Neural cell (in vitro differentiated cells): Measurements from ENCODE around the gene REEP1. TPM values are rescaled to one million over a fixed set of nuclear protein-coding genes. Genes with fewer than 3 reads are reported as not detected.

ENCODE experiments used
- H2AFZ ChIP-seq: fragments of 200-600, 300-800 bp; sonication (generic), shearing (Covaris generic); 2 replicates; pipeline ENCODE4 v1.6.0; 2014; ENCODE audit warnings: low read depth, mild to moderate bottlenecking, antibody characterized with exemption, low read length, moderate library complexity
- H3F3A ChIP-seq: fragments of 200-600 bp; shearing (Covaris generic); 2 replicates; pipeline ENCODE4 v1.6.1; 2016; ENCODE audit warnings: mild to moderate bottlenecking, moderate library complexity, mixed read lengths, antibody characterized with exemption, low read length; ENCODE audit not compliant: insufficient read depth, poor library complexity, severe bottlenecking
- H3K27ac ChIP-seq: fragments of 200-600, 300-800 bp; sonication (generic), shearing (Covaris generic); 2 replicates; pipeline ENCODE4 v1.5.1; 2014; ENCODE audit warnings: mild to moderate bottlenecking, low read length, moderate library complexity
- H3K27me3 ChIP-seq: fragments of 300-800, 200-600 bp; sonication (generic), shearing (Covaris generic); 2 replicates; pipeline ENCODE4 v1.6.0; 2014; ENCODE audit warnings: mild to moderate bottlenecking, low read depth, low read length, moderate library complexity; ENCODE audit not compliant: insufficient read depth
- H3K36me3 ChIP-seq: fragments of 300-800, 200-600 bp; sonication (generic), shearing (Covaris generic); 2 replicates; pipeline ENCODE4 v1.5.1; 2014; ENCODE audit warnings: mild to moderate bottlenecking, antibody characterized with exemption, low read length, moderate library complexity; ENCODE audit not compliant: insufficient read depth
- H3K4me2 ChIP-seq: fragments of 300-800, 200-600 bp; sonication (generic), shearing (Covaris generic); 2 replicates; pipeline ENCODE4 v1.6.0; 2014; ENCODE audit warnings: mild to moderate bottlenecking, low read length
- H3K4me3 ChIP-seq: fragments of 300-800, 200-600 bp; sonication (generic), shearing (Covaris generic); 2 replicates; pipeline ENCODE4 v1.5.1; 2014; ENCODE audit warnings: mild to moderate bottlenecking, low read length, moderate library complexity
- H3K79me2 ChIP-seq: fragments of 200-600 bp; shearing (Covaris generic); replicated peaks from 2 replicates; pipeline ENCODE4 v1.6.0; 2014; ENCODE audit warnings: mild to moderate bottlenecking, low read length, moderate library complexity; ENCODE audit not compliant: insufficient read depth
- H3K9ac ChIP-seq: fragments of 300-800, 200-600 bp; sonication (generic), shearing (Covaris generic); 2 replicates; pipeline ENCODE4 v1.6.1; 2016; ENCODE audit warnings: mild to moderate bottlenecking, low read length, mixed read lengths
- H3K9me2 ChIP-seq: fragments of 200-600 bp; shearing (Covaris generic); 2 replicates; pipeline ENCODE4 v1.6.1; 2016; ENCODE audit warnings: mild to moderate bottlenecking, low read length, mixed read lengths; ENCODE audit not compliant: insufficient read depth
- H3K9me3 ChIP-seq: fragments of 200-600, 300-800 bp; sonication (generic), shearing (Covaris generic); 2 replicates; pipeline ENCODE4 v1.6.1; 2016; ENCODE audit warnings: mild to moderate bottlenecking, mixed run types, low read length, moderate library complexity, mixed read lengths
- H4K20me1 ChIP-seq: fragments of 200-600 bp; shearing (Covaris generic); 2 replicates; pipeline ENCODE4 v1.6.1; 2016; ENCODE audit warnings: mild to moderate bottlenecking, mixed run types; ENCODE audit not compliant: insufficient read depth
- EP300 ChIP-seq: fragments of 450-650 bp; conservative IDR thresholded peaks from 2 replicates; pipeline ENCODE4 v1.6.1; 2014; ENCODE audit warnings: antibody characterized with exemption, mild to moderate bottlenecking, moderate library complexity; ENCODE audit not compliant: poor library complexity, severe bottlenecking
- EZH2 ChIP-seq: fragments of 200-600, 300-800 bp; shearing (Covaris generic), sonication (generic); IDR thresholded peaks from 2 replicates; pipeline ENCODE4 v1.6.1; 2014; ENCODE audit warnings: antibody characterized with exemption, low read length, borderline replicate concordance, mild to moderate bottlenecking; ENCODE audit not compliant: insufficient read depth, poor library complexity, severe bottlenecking
- MXI1 ChIP-seq: fragments of 450-650 bp; conservative IDR thresholded peaks from 2 replicates; pipeline ENCODE4 v1.6.1; 2014; ENCODE audit warnings: antibody characterized with exemption, mild to moderate bottlenecking; ENCODE audit not compliant: poor library complexity, severe bottlenecking
- POLR2AphosphoS5 ChIP-seq: IDR thresholded peaks from 2 replicates; pipeline ENCODE4 v1.6.1; 2012
- RAD21 ChIP-seq: fragments of 450-650 bp; conservative IDR thresholded peaks from 2 replicates; pipeline ENCODE4 v1.6.1; 2014; ENCODE audit warnings: antibody characterized with exemption, mild to moderate bottlenecking, moderate library complexity
- REST ChIP-seq: IDR thresholded peaks from 2 replicates; pipeline ENCODE4 v1.6.1; 2012; ENCODE audit warnings: borderline replicate concordance
- SMC3 ChIP-seq: fragments of 450-650 bp; conservative IDR thresholded peaks from 2 replicates; pipeline ENCODE4 v1.6.1; 2014; ENCODE audit warnings: antibody characterized with exemption, mild to moderate bottlenecking, moderate library complexity; ENCODE audit not compliant: poor library complexity
- TAF1 ChIP-seq: IDR thresholded peaks from 2 replicates; pipeline ENCODE4 v1.6.1; 2012; ENCODE audit warnings: low read depth
- polyA plus RNA-seq: library from polyadenylated mRNA; depleted of rRNA; stranded (reverse); fragments of >200 nt; gene quantifications from 2 replicates; pipeline ENCODE4 v1.2.3, GENCODE V29; 2014
- TF ChIP-seq, protein P1 (sequence below): fragments of 450-650 bp; IDR thresholded peaks from 2 replicates; pipeline ENCODE4 v1.5.1; 2014; ENCODE audit warnings: antibody characterized with exemption, mild to moderate bottlenecking, moderate library complexity; ENCODE audit not compliant: poor library complexity, severe bottlenecking

Gene REEP1
- polyA plus RNA-seq, 1 donor from 2014 or later: 121 TPM

GRCh38 chr2:86204458-86204857 is 133.0 kb downstream of the REEP1 start:
- Histone ChIP-seq H3K36me3 (no peaks in the 10 kb centered on the region), H3F3A (no peaks in the 10 kb centered on the region)
- TF ChIP-seq, protein P1, sequence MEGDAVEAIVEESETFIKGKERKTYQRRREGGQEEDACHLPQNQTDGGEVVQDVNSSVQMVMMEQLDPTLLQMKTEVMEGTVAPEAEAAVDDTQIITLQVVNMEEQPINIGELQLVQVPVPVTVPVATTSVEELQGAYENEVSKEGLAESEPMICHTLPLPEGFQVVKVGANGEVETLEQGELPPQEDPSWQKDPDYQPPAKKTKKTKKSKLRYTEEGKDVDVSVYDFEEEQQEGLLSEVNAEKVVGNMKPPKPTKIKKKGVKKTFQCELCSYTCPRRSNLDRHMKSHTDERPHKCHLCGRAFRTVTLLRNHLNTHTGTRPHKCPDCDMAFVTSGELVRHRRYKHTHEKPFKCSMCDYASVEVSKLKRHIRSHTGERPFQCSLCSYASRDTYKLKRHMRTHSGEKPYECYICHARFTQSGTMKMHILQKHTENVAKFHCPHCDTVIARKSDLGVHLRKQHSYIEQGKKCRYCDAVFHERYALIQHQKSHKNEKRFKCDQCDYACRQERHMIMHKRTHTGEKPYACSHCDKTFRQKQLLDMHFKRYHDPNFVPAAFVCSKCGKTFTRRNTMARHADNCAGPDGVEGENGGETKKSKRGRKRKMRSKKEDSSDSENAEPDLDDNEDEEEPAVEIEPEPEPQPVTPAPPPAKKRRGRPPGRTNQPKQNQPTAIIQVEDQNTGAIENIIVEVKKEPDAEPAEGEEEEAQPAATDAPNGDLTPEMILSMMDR: no peak
- TF ChIP-seq TAF1 (no peak), EP300 (no peak), MXI1 (no peak)

GRCh38 chr2:86203614-86204013 is 133.8 kb downstream of the REEP1 start:
- H3K9ac ChIP-seq: no peak overlapping the region
- no peak overlapping the region for H3K4me2 ChIP-seq

More at GRCh38 chr2:86204458-86204857, 133.0 kb downstream of the REEP1 start:
- no peak overlapping the region for H2AFZ ChIP-seq
- H3K79me2 ChIP-seq: peaks cover 11% of the 10 kb centered on the region
- no peak overlapping the region for H3K4me3 ChIP-seq
- H3K9me3 ChIP-seq: no peaks in the 10 kb centered on the region
- no peak overlapping the region for H3K9ac ChIP-seq
- H3K4me2 ChIP-seq: no peak overlapping the region
- H3K9me2 ChIP-seq: no peaks in the 10 kb centered on the region
- H3K27ac ChIP-seq: no peak overlapping the region
- H4K20me1 ChIP-seq: no peaks in the 10 kb centered on the region
- no peaks in the 10 kb centered on the region for H3K27me3 ChIP-seq

More at GRCh38 chr2:86203614-86204013, 133.8 kb downstream of the REEP1 start:
- peaks cover 11% of the 10 kb centered on the region for H3K79me2 ChIP-seq
- no peaks in the 10 kb centered on the region for H3K9me2 ChIP-seq
- TF ChIP-seq TAF1: no peak
- TF ChIP-seq REST: no peak
- TF ChIP-seq RAD21: no peak
- no peak for TF ChIP-seq EP300
- TF ChIP-seq, protein P1: no peak
- TF ChIP-seq POLR2AphosphoS5: no peak
- no peak for TF ChIP-seq EZH2
- TF ChIP-seq SMC3: no peak
- TF ChIP-seq MXI1: no peak
- H2AFZ ChIP-seq: no peak overlapping the region
- H3K4me3 ChIP-seq: no peak overlapping the region
- H4K20me1 ChIP-seq: no peaks in the 10 kb centered on the region
- no peaks in the 10 kb centered on the region for H3F3A ChIP-seq
- H3K27me3 ChIP-seq: no peaks in the 10 kb centered on the region
- no peaks in the 10 kb centered on the region for H3K36me3 ChIP-seq
- no peaks in the 10 kb centered on the region for H3K9me3 ChIP-seq
- H3K27ac ChIP-seq: no peak overlapping the region
